H9 (cell line): Measurements from ENCODE around the gene PCGF3. TPM values are rescaled to one million over a fixed set of nuclear protein-coding genes. Genes with fewer than 3 reads are reported as not detected.

Experiments
- DNase-seq: peaks from one replicate; pipeline ENCODE4 v3.0.0-alpha.2; 2017
- H2AFZ ChIP-seq: one replicate; pipeline ENCODE4 v1.6.1; 2013; ENCODE audit warnings: mild to moderate bottlenecking, low read length, control low read depth, moderate library complexity
- H2AK5ac ChIP-seq: 2 replicates; pipeline ENCODE4 v1.6.1; 2013; ENCODE audit warnings: low read length, control low read depth, mixed read lengths; ENCODE audit not compliant: insufficient read length
- H2BK120ac ChIP-seq: one replicate; pipeline ENCODE4 v1.6.1; 2013; ENCODE audit warnings: low read depth, mild to moderate bottlenecking, low read length, control low read depth, inconsistent platforms; ENCODE audit not compliant: poor library complexity, severe bottlenecking
- H2BK12ac ChIP-seq: 2 replicates; pipeline ENCODE4 v1.6.1; 2013; ENCODE audit warnings: low read length, control low read depth, mixed read lengths, low read depth; ENCODE audit not compliant: insufficient read length
- H2BK15ac ChIP-seq: 2 replicates; pipeline ENCODE4 v1.6.1; 2013; ENCODE audit warnings: low read depth, low read length, control low read depth
- H2BK20ac ChIP-seq: one replicate; pipeline ENCODE4 v1.6.1; 2013; ENCODE audit warnings: low read depth, mild to moderate bottlenecking, low read length, control low read depth, inconsistent platforms; ENCODE audit not compliant: poor library complexity, severe bottlenecking
- H2BK5ac ChIP-seq: 2 replicates; pipeline ENCODE4 v1.6.1; 2013; ENCODE audit warnings: low read length, control low read depth, mixed read lengths; ENCODE audit not compliant: insufficient read length
- H3K14ac ChIP-seq: 2 replicates; pipeline ENCODE4 v1.6.1; 2013; ENCODE audit warnings: low read length, control low read depth; ENCODE audit not compliant: insufficient read depth
- H3K18ac ChIP-seq: 2 replicates; pipeline ENCODE4 v1.6.1; 2013; ENCODE audit warnings: low read depth, mild to moderate bottlenecking, mixed read lengths, low read length, control low read depth; ENCODE audit not compliant: insufficient read length
- H3K23ac ChIP-seq: 2 replicates; pipeline ENCODE4 v1.6.1; 2013; ENCODE audit warnings: low read length, control low read depth, mixed read lengths, low read depth; ENCODE audit not compliant: insufficient read length
- H3K23me2 ChIP-seq: 2 replicates; pipeline ENCODE4 v1.6.1; 2013; ENCODE audit warnings: low read depth, mild to moderate bottlenecking, mixed read lengths, low read length, control low read depth; ENCODE audit not compliant: insufficient read length, poor library complexity, severe bottlenecking
- H3K27ac ChIP-seq: 2 replicates; pipeline ENCODE4 v1.5.1; 2013; ENCODE audit warnings: low read length, control low read depth, mixed read lengths, low read depth; ENCODE audit not compliant: insufficient read length
- H3K27me3 ChIP-seq: 2 replicates; pipeline ENCODE4 v1.6.1; 2013; ENCODE audit warnings: low read length, control low read depth, inconsistent platforms; ENCODE audit not compliant: insufficient read depth
- H3K4ac ChIP-seq: 2 replicates; pipeline ENCODE4 v1.6.1; 2013; ENCODE audit warnings: low read depth, mild to moderate bottlenecking, control low read depth, inconsistent platforms, low read length, moderate library complexity
- H3K4me1 ChIP-seq: 2 replicates; pipeline ENCODE4 v1.6.1; 2013; ENCODE audit warnings: low read length, control low read depth, inconsistent platforms; ENCODE audit not compliant: insufficient read depth
- H3K4me2 ChIP-seq: 2 replicates; pipeline ENCODE4 v1.6.1; 2013; ENCODE audit warnings: low read length, control low read depth, mixed read lengths; ENCODE audit not compliant: insufficient read length, insufficient read depth
- H3K56ac ChIP-seq: 2 replicates; pipeline ENCODE4 v1.6.1; 2013; ENCODE audit warnings: low read depth, mild to moderate bottlenecking, mixed read lengths, low read length, control low read depth; ENCODE audit not compliant: insufficient read length
- H3K79me1 ChIP-seq: 2 replicates; pipeline ENCODE4 v1.6.1; 2013; ENCODE audit warnings: low read depth, mild to moderate bottlenecking, moderate library complexity, low read length, control low read depth, inconsistent platforms; ENCODE audit not compliant: insufficient read depth, poor library complexity, severe bottlenecking
- H3K79me2 ChIP-seq: 2 replicates; pipeline ENCODE4 v1.6.1; 2013; ENCODE audit warnings: low read length, control low read depth, inconsistent platforms; ENCODE audit not compliant: insufficient read depth
- H3K9ac ChIP-seq: 2 replicates; pipeline ENCODE4 v1.6.1; 2013; ENCODE audit warnings: low read length, control low read depth, mixed read lengths; ENCODE audit not compliant: insufficient read length; ENCODE audit errors: extremely low read depth
- H3K9me3 ChIP-seq: one replicate; pipeline ENCODE4 v1.6.1; 2013; ENCODE audit warnings: low read depth, low read length, inconsistent platforms; ENCODE audit not compliant: control insufficient read depth
- H3T11ph ChIP-seq: one replicate; pipeline ENCODE4 v1.6.1; 2013; ENCODE audit warnings: mild to moderate bottlenecking, low read length, control low read depth, inconsistent platforms
- H4K20me1 ChIP-seq: one replicate; pipeline ENCODE4 v1.6.1; 2013; ENCODE audit not compliant: control insufficient read depth, insufficient read length, insufficient read depth
- H4K5ac ChIP-seq: 2 replicates; pipeline ENCODE4 v1.6.1; 2013; ENCODE audit warnings: low read depth, mild to moderate bottlenecking, mixed read lengths, low read length, control low read depth; ENCODE audit not compliant: insufficient read length
- H4K8ac ChIP-seq: replicated peaks from 2 replicates; pipeline ENCODE4 v1.6.1; 2013; ENCODE audit warnings: low read length, control low read depth, mixed read lengths, low read depth; ENCODE audit not compliant: insufficient read length
- H4K91ac ChIP-seq: 2 replicates; pipeline ENCODE4 v1.6.1; 2013; ENCODE audit warnings: low read depth, mild to moderate bottlenecking, moderate library complexity, mixed read lengths, low read length, control low read depth; ENCODE audit not compliant: insufficient read length
- H3K27ac Mint-ChIP-seq, 3 experiments: 2 replicates in 2 of 3; 3 replicates in 1 of 3; pipeline ENCODE4 v1.8.0; 2020 to 2021; ENCODE audit warnings: mixed read lengths in 3 of 3, mild to moderate bottlenecking in 1 of 3, moderate library complexity in 1 of 3
- H3K27me3 Mint-ChIP-seq: 2 replicates; pipeline ENCODE4 v1.8.0; 2021; ENCODE audit warnings: low read depth, mild to moderate bottlenecking, moderate library complexity, mixed read lengths
- H3K36me3 Mint-ChIP-seq, 3 experiments: 2 replicates in 2 of 3; 3 replicates in 1 of 3; pipeline ENCODE4 v1.8.0; 2020 to 2021; ENCODE audit warnings: low read depth in 3 of 3, mixed read lengths in 3 of 3; ENCODE audit not compliant: insufficient read depth in 1 of 3
- H3K4me1 Mint-ChIP-seq, 2 experiments: 2 replicates each; pipeline ENCODE4 v1.8.0; 2020; ENCODE audit warnings: mixed read lengths in 2 of 2
- H3K4me3 Mint-ChIP-seq, 2 experiments: 2 replicates in 1 of 2; 3 replicates in 1 of 2; pipeline ENCODE4 v1.8.0; 2020 to 2021; ENCODE audit warnings: mild to moderate bottlenecking in 2 of 2, mixed read lengths in 2 of 2, moderate library complexity in 1 of 2
- H3K9me3 Mint-ChIP-seq, 2 experiments: 2 replicates in 1 of 2; 3 replicates in 1 of 2; pipeline ENCODE4 v1.8.0; 2020; ENCODE audit warnings: mild to moderate bottlenecking in 2 of 2, mixed read lengths in 2 of 2, moderate library complexity in 1 of 2
- CTCF ChIP-seq: fragments of 200-600 bp; sonication (generic); conservative IDR thresholded peaks from 3 replicates; pipeline ENCODE4 v1.8.0; 2021; ENCODE audit warnings: antibody characterized with exemption, mild to moderate bottlenecking
- WGBS: extraction: QIAGEN DNeasy Blood & Tissue Kit; methylation state at CpG from one replicate; pipeline ENCODE4 v1.1.7; 2013; ENCODE audit warnings: missing lambda C conversion rate, low lambda C conversion rate, mixed read lengths; ENCODE audit not compliant: insufficient read length; ENCODE audit errors: extremely low coverage; 5-methylcytosine and 5-hydroxymethylcytosine counted together
- total RNA-seq: library from RNA; stranded (reverse); gene quantifications from 2 replicates; pipeline ENCODE4 v1.2.1, GENCODE V29; 2021

Gene PCGF3
- total RNA-seq, 1 experiment from 2014 or later, result 43.1 TPM

DNA sequence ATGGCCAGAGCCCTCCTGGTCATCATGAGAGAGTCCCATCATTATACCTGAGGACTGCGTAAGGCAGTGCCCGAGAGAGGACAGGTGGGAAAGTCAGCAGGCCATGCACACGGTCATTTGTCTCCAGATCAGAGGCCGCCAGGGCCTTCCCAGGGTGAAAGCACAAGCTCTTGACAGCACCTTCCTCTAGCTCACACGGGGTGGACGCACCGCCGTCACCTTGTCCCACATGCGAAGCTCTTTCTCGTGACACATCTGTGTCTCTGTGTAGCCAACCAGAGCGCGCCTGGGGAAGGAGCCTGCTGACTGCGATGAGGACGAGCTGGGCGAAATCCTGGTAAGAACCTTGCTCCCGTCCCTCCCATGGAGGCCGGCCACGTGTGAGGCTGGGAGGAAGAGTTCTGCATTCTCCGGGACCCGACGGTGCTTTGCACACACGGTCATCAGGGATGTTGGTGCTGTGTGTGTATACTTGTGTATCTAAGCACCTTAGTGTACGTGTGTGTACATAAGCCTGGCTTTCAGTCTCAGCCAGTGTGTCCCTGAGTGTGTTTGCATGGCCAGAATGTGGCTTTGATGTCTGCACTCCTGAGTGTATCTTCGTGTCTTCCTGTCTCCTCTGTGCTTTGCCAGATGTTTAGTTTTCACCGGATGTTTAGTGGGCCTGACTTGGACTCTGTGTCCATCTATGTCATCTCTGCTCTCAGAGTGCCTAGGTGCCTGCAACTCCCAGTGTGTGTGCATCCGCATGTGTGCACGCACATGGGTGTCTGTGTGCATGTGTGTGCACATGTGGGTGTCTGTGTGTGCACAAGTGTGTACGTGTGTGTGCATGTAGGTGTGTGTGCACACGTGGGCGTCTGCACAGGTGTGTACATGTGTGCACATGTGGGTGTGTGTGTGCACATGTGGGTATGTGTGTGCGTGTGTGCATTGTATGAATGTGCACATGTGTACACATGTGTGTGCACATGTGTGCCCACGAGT is 46.7 kb upstream of the PCGF3 start:
- H3K79me1 ChIP-seq, result no peaks in the 10 kb centered on the region
- Mint-ChIP-seq H3K27me3 (peaks cover 2% of the 10 kb centered on the region; the same call in 1 of the 2 replicates), H3K36me3 (peaks cover 0 to 2% (median 0%) of the 10 kb centered on the region in 3 experiments; a peak in 4 of 7 replicates), H3K27ac (no peak overlapping the region), H3K4me1 (no peaks in the 10 kb centered on the region), H3K4me3 (no peak overlapping the region), H3K9me3 (no peaks in the 10 kb centered on the region; a peak in 1 of 5 replicates)
- H3K4me1 ChIP-seq, result no peaks in the 10 kb centered on the region
- H4K20me1 ChIP-seq, result no peaks in the 10 kb centered on the region
- no peaks in the 10 kb centered on the region for H3K79me2 ChIP-seq
- no peak overlapping the region for H3K56ac ChIP-seq
- no peaks in the 10 kb centered on the region for H3K27me3 ChIP-seq
- H3K14ac ChIP-seq, result no peak overlapping the region
- H4K91ac ChIP-seq, result no peak overlapping the region
- TF ChIP-seq CTCF, result no peak
- no peak overlapping the region for H3K23ac ChIP-seq
- no peak overlapping the region for H4K5ac ChIP-seq
- H3K4me2 ChIP-seq, result no peak overlapping the region
- H3K18ac ChIP-seq, result no peak overlapping the region
- no CpG with 5 or more reads among the region's 32 CpGs for whole genome bisulfite sequencing
- H3K4ac ChIP-seq, result no peak overlapping the region
- no peak overlapping the region for H2AK5ac ChIP-seq
- H2BK20ac ChIP-seq, result no peak overlapping the region
- H3K9me3 ChIP-seq, result no peaks in the 10 kb centered on the region
- H3K23me2 ChIP-seq, result peaks cover 2% of the 10 kb centered on the region
- DNase-seq, result peak; percentile 19
- no peak overlapping the region for H3T11ph ChIP-seq
- H3K27ac ChIP-seq, result no peak overlapping the region
- no peak overlapping the region for H3K9ac ChIP-seq
- no peak overlapping the region for H2BK12ac ChIP-seq
- no peak overlapping the region for H4K8ac ChIP-seq
- H2BK120ac ChIP-seq, result no peak overlapping the region
- no peak overlapping the region for H2AFZ ChIP-seq
- no peak overlapping the region for H2BK5ac ChIP-seq
- H2BK15ac ChIP-seq, result no peak overlapping the region
